Subcutaneous adipose tissue (tissue), 4 donors: ENCODE data around the gene STAM. TPM values are rescaled to one million over a fixed set of nuclear protein-coding genes. Genes with fewer than 3 reads are reported as not detected.

Source experiments
- CTCF ChIP-seq: fragments of 450-650 bp; IDR thresholded peaks from one replicate; pipeline ENCODE4 v1.5.1; 2016; ENCODE audit warnings: low read depth, mild to moderate bottlenecking, control low read depth, antibody characterized with exemption, moderate library complexity
- total RNA-seq, 4 donors: library from RNA; depleted of rRNA; stranded (reverse); fragments of >200 nt; gene quantifications; one replicate each; pipeline ENCODE4 v1.1.0, GENCODE V29; 2016

Gene STAM
- total RNA-seq, 4 donors from 2014 or later, result 14.5 to 28.8 (median 25.6) TPM

GRCh38 chr10:17637869-17638268 lies 6.1 kb upstream of the STAM start:
- no peak for TF ChIP-seq CTCF

- no peak for TF ChIP-seq CTCF
These were observed 3.6 kb upstream of the STAM start for GRCh38 chr10:17640331-17640816.

GRCh38 chr10:17643339-17643754 lies 604 bp upstream of the STAM start:
- no peak for TF ChIP-seq CTCF

DNA sequence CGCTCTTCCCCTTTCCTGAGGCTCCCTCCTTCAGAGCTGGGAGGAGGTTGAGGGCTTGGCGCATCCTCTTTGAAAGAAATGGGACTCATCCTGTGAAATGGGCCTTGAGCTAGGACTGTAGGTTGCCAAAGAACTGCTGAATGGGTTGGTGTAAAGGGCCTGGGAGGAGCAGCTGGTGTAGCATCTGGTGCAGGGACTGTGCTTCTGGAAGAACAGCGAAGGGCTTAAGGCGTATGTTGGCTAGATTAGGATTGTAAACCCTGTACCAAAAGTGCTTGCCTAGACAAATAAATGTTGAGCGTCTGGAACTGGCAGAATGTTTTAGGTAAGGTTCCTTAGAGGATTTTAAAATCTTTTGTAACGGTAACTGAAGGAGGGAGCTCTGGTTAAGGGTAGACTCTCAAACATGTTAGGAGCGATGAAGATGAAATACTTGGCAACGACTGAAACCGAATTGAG lies 563 bp downstream of the STAM start:
- no peak for TF ChIP-seq CTCF

GRCh38 chr10:17645621-17646345 lies 1.8 kb downstream of the STAM start:
- TF ChIP-seq CTCF, result no peak

- TF ChIP-seq CTCF, result no peak
These were observed 3.4 kb downstream of the STAM start for GRCh38 chr10:17647326-17647725.

- TF ChIP-seq CTCF, result no peak
These were observed 4.5 kb downstream of the STAM start for GRCh38 chr10:17648243-17649035.
